Neutrophil (primary cell): ENCODE data around the gene GBX2.

Source experiments
- H3K27ac ChIP-seq: fragments of 200-600 bp; sonication (generic); 2 replicates; pipeline ENCODE4 v1.5.1; 2016; ENCODE audit warnings: mild to moderate bottlenecking, moderate library complexity
- H3K27me3 ChIP-seq: fragments of 200-600 bp; sonication (generic); 2 replicates; pipeline ENCODE4 v1.6.0; 2016; ENCODE audit warnings: mild to moderate bottlenecking
- H3K36me3 ChIP-seq: fragments of 200-600 bp; sonication (generic); 2 replicates; pipeline ENCODE4 v1.5.1; 2017
- H3K4me1 ChIP-seq, 2 experiments: fragments of 200-600 bp in 1 of 2; sonication (generic) in 1 of 2; 1 replicate in 1 of 2; 2 replicates in 1 of 2; pipeline versions ENCODE4 v1.5.1 to v1.6.1; 2013 to 2016; ENCODE audit warnings: low read depth in 1 of 2, low read length in 1 of 2, mild to moderate bottlenecking in 1 of 2, moderate library complexity in 1 of 2; ENCODE audit not compliant: control insufficient read depth in 1 of 2, insufficient read depth in 1 of 2
- H3K4me3 ChIP-seq, 2 experiments: fragments of 200-600 bp in 1 of 2; sonication (generic) in 1 of 2; 1 replicate in 1 of 2; 2 replicates in 1 of 2; pipeline ENCODE4 v1.5.1; 2013 to 2016; ENCODE audit warnings: low read depth in 1 of 2, low read length in 1 of 2, mild to moderate bottlenecking in 1 of 2, moderate library complexity in 1 of 2
- H3K9me3 ChIP-seq: fragments of 200-600 bp; sonication (generic); 2 replicates; pipeline ENCODE4 v1.5.1; 2016
- CTCF ChIP-seq: fragments of 200-600 bp; sonication (generic); IDR thresholded peaks from 2 replicates; pipeline ENCODE4 v1.5.1; 2016; ENCODE audit warnings: antibody characterized with exemption

GBX2 gene

GRCh38 chr2:236117861-236118269 lies 50.3 kb downstream of the GBX2 start:
- TF ChIP-seq CTCF: no peak
- Histone ChIP-seq H3K9me3 (no peaks in the 10 kb centered on the region), H3K4me1 (no peaks in the 10 kb centered on the region), H3K36me3 (no peaks in the 10 kb centered on the region), H3K27ac (no peak overlapping the region), H3K4me3 (no peak overlapping the region), H3K27me3 (peaks cover 33% of the 10 kb centered on the region)

GRCh38 chr2:236117401-236117800 lies 50.8 kb downstream of the GBX2 start:
- no peaks in the 10 kb centered on the region for H3K9me3 ChIP-seq
- no peaks in the 10 kb centered on the region for H3K4me1 ChIP-seq
- H3K36me3 ChIP-seq: no peaks in the 10 kb centered on the region

More at GRCh38 chr2:236117401-236117800, 50.8 kb downstream of the GBX2 start:
- Histone ChIP-seq H3K27ac (no peak overlapping the region), H3K4me3 (no peak overlapping the region), H3K27me3 (peaks cover 33% of the 10 kb centered on the region)
- TF ChIP-seq CTCF: no peak
